Measurements from ENCODE around the gene TIAL1.
A peak's percentile ranks its signal among the peaks of the same experiment; 100 is the strongest.
"Not testable (repeated sequence)": the region's sequence is repeated elsewhere in the genome, so short reads cannot be mapped to it uniquely, and the experiment has no call there.

TIAL1 gene

DNA sequence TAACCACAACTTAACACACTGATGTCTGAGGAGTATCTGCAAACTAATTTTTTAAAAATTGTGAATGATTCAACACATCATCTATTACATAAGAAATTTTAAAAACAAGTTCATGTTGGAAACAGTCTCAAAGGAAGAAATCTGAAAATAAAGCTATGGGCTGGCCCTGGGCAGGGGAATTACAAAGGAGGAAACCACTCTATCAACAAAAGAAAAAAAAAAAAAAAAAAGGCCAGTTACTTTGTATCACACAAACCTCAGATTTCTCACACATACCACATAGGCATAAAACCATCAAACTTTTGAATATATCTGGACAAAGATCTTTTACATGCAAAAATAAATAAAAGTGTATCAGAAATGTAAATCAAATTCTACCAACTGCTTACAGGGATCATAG, 20.8 kb downstream of the TIAL1 start:
- DNase-seq (ENCODE audit: low read depth), result no peak

DNA sequence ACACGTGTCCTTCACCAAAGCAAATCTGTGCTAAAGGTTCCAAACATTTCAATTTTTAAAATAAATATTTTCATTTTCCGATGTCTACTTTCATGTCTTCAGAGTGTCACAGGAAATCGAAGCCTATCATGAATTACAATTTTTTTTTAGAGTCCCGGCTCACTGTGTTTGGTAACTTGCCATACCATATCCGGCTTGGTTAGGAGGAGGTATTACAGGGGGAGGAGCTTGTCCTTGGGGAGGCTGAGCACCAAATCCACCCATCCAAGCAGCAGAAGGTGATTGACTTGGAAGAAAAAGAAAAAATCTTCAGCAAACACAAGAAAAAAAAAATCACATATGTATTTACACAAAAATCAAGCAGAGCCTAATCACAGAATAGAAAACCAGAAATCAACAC, 21.3 kb downstream of the TIAL1 start:
- TF ChIP-seq CTCF (IDR thresholded peaks at IDR 0.05; ENCODE audit: insufficient read depth, low read depth, low read length, missing control alignments), result no peak
- peak; percentile 22 for DNase-seq (ENCODE audit: low read depth)
- no peak overlapping the region for H3K4me3 ChIP-seq (ENCODE audit: low read length)

More for the DNA sequence above, 20.8 kb downstream of the TIAL1 start:
- H3K4me3 ChIP-seq (ENCODE audit: low read length), result no peak overlapping the region
- TF ChIP-seq CTCF (IDR thresholded peaks at IDR 0.05; ENCODE audit: insufficient read depth, low read depth, low read length, missing control alignments), result no peak

- no peak for DNase-seq (ENCODE audit: low read depth)
- no peak for TF ChIP-seq CTCF (IDR thresholded peaks at IDR 0.05; ENCODE audit: insufficient read depth, low read depth, low read length, missing control alignments)
- H3K4me3 ChIP-seq (ENCODE audit: low read length), result no peak overlapping the region
Observed at GRCh38 chr10:119567978-119568377, 28.8 kb downstream of the TIAL1 start.

DNA sequence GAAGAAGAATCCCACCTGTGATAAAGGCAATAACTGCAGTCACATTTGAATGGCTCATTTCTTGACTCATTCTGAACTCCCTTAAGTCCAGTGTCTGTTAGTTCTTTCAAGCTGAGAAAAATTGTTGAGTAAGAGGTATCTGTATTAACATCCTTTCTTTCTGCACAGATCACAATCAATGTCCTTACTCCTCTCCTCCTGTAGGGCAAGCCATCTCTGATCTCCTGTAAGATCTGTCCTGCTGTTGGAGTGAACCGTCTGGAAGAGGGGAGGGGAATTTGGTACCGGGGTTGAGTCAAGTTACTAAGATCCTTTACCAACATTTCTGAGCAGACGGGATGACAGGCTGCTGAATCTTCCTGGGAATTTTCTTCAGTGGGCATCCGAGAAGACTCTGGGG, 34.7 kb downstream of the TIAL1 start:
- no peak for DNase-seq (ENCODE audit: low read depth)
- H3K4me3 ChIP-seq (ENCODE audit: low read length), result no peak overlapping the region
- TF ChIP-seq CTCF (IDR thresholded peaks at IDR 0.05; ENCODE audit: insufficient read depth, low read depth, low read length, missing control alignments), result no peak

DNA sequence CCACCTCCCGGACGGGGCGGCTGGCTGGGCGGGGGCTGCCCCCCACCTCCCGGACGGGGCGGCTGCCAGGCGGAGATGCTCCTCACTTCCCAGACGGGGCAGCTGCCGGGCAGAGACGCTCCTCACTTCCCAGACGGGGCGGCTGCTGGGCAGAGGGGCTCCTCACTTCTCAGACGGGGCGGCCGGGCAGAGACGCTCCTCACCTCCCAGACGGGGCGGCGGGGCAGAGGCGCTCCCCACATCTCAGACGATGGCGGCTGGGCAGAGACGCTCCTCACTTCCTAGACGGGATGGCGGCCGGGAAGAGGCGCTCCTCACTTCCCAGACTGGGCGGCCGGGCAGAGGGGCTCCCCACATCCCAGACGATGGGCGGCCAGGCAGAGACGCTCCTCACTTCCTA, 37.3 kb downstream of the TIAL1 start:
- DNase-seq (ENCODE audit: low read depth); H3K4me3 ChIP-seq (ENCODE audit: low read length): not testable (repeated sequence)

DNA sequence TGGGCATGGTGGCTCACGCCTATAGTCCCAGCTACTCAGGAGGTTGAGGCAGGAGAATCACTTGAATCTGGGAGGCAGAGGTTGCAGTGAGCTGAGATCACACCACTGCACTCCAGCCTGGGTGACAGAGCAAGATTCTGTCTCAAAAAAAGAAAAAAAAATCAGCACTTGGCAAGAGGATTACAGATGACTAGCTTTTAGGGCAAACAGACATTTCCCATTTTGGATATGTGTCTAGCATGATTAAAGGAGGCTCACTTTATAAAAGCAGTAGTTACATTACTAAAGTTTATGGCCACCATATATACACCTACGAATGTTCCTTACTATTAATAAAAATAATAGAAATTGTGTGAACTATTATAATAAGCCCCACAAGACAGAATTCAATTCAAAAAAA, 40.7 kb downstream of the TIAL1 start:
- H3K4me3 ChIP-seq (ENCODE audit: low read length); DNase-seq (ENCODE audit: low read depth): not testable (repeated sequence)

- H3K4me3 ChIP-seq (ENCODE audit: low read length), result no peak overlapping the region
- no peak for TF ChIP-seq CTCF (IDR thresholded peaks at IDR 0.05; ENCODE audit: insufficient read depth, low read depth, low read length, missing control alignments)
- no peak for DNase-seq (ENCODE audit: low read depth)
Observed at GRCh38 chr10:119555178-119555784, 41.5 kb downstream of the TIAL1 start.

- no peak for DNase-seq (ENCODE audit: low read depth)
- TF ChIP-seq CTCF (IDR thresholded peaks at IDR 0.05; ENCODE audit: insufficient read depth, low read depth, low read length, missing control alignments), result no peak
- no peak overlapping the region for H3K4me3 ChIP-seq (ENCODE audit: low read length)
Observed at GRCh38 chr10:119550827-119551226, 45.9 kb downstream of the TIAL1 start.
